DMS53 treated with DMSO at 0.1 percent for 48 hours (cell line): ENCODE measurements around the gene QSOX2.
"Not testable (repeated sequence)": the region's sequence is repeated elsewhere in the genome, so short reads cannot be mapped to it uniquely, and the experiment has no call there.

Source experiments
- DNase-seq: peaks from one replicate; lab custom pipeline; 2025; ENCODE audit not compliant: unreplicated experiment; lab: John Stamatoyannopoulos, UW

Gene QSOX2

GRCh38 chr9:136282272-136282861, 36.8 kb upstream of the QSOX2 start:
- DNase-seq = no peak

- DNase-seq = no peak
Observed at GRCh38 chr9:136281421-136282271, 36.0 kb upstream of the QSOX2 start.

- DNase-seq = no peak
Observed at GRCh38 chr9:136280535-136281315, 35.1 kb upstream of the QSOX2 start.

- no peak for DNase-seq
Observed at GRCh38 chr9:136279471-136279870, 33.9 kb upstream of the QSOX2 start.

- no peak for DNase-seq
Observed at GRCh38 chr9:136278894-136279293, 33.3 kb upstream of the QSOX2 start.

- DNase-seq = no peak
Observed at GRCh38 chr9:136278221-136278620, 32.6 kb upstream of the QSOX2 start.

- no peak for DNase-seq
Observed at GRCh38 chr9:136277746-136278145, 32.1 kb upstream of the QSOX2 start.

- no peak for DNase-seq
Observed at GRCh38 chr9:136276716-136277115, 31.1 kb upstream of the QSOX2 start.

GRCh38 chr9:136275655-136276429, 30.2 kb upstream of the QSOX2 start:
- no peak for DNase-seq

GRCh38 chr9:136274786-136275654, 29.4 kb upstream of the QSOX2 start:
- no peak for DNase-seq

- DNase-seq = no peak
Observed at GRCh38 chr9:136273921-136274785, 28.5 kb upstream of the QSOX2 start.

- DNase-seq = no peak
Observed at GRCh38 chr9:136273244-136273865, 27.7 kb upstream of the QSOX2 start.

- DNase-seq = no peak
Observed at GRCh38 chr9:136270173-136270705, 24.6 kb upstream of the QSOX2 start.

GRCh38 chr9:136268735-136269134, 23.1 kb upstream of the QSOX2 start:
- DNase-seq = no peak

- no peak for DNase-seq
Observed at GRCh38 chr9:136268318-136268717, 22.7 kb upstream of the QSOX2 start.

- DNase-seq = peak; percentile 9
Observed at GRCh38 chr9:136267261-136268111, 21.9 kb upstream of the QSOX2 start.

GRCh38 chr9:136266641-136267040, 21.0 kb upstream of the QSOX2 start:
- not testable (repeated sequence) for DNase-seq
